ENCODE measurements around the gene URGCP. TPM values are rescaled to one million over a fixed set of nuclear protein-coding genes. Genes with fewer than 3 reads are reported as not detected.

The URGCP gene
- total RNA-seq, 4 donors from 2014 or later: 26.3 to 42.0 (median 34.5) TPM

DNA sequence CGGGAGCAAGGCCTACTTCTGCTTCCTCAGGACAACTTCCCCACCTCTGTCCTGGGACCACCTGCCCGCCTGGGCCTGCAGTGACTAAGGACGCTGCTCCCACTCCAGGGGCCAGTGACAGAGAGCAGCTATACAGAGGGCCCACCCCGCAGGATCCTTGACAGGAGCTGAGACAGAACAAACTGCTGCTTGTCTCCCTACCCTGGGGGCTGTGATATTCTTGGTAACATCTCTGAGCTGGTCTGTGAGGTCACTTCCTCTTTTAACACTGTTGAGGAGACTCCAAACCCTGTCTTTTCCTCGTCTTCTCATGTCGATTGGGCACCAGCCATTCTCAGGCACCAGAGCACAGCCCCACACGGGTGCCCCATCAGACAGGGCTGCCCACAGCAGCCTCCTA is 30.2 kb downstream of the URGCP start:
- 89 to 95% methylated on average over 6 to 7 of the region's 7 CpGs for WGBS, 2 donors
- intact Hi-C loops (cut with DNase I; ENCODE audit: low total_unique reads): no loop called here

DNA sequence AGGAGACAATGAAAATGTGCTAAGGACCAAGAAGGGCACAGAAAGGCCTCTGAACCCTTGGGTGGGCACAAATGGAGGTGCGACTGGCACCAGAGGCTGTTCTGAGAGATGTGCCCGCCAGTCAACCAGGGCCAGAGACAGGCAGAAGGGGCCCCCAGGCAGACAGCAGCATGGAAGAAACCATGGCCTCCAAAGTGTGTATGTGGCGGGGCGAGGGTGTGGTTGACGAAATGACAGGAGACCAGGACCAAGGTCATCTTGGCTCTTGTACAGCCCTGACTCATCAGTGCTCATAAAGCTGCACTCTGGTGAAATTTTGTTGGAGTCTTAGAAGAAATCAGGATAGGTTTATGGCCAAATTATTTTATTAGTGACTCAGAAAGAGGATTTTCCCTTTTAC is 33.1 kb downstream of the URGCP start:
- intact Hi-C loops (cut with DNase I; ENCODE audit: low total_unique reads): no loop called here
- H3K4me3 ChIP-seq (ENCODE audit: low read depth, poor library complexity, severe bottlenecking): no peak overlapping the region
- TF ChIP-seq POLR2A (IDR thresholded peaks at IDR 0.05) (no peak), CTCF (IDR thresholded peaks at IDR 0.05) (no peak)
- peak; percentile 80 to 91 for DNase-seq (ENCODE audit: low spot score in 2 of 2)
- 55 to 58% methylated on average over 5 of the region's 5 CpGs for WGBS, 2 donors

More for the DNA sequence above, 30.2 kb downstream of the URGCP start:
- TF ChIP-seq CTCF (IDR thresholded peaks at IDR 0.05): no peak
- TF ChIP-seq POLR2A (IDR thresholded peaks at IDR 0.05): no peak
- no peak overlapping the region for H3K4me3 ChIP-seq (ENCODE audit: low read depth, poor library complexity, severe bottlenecking)
- no peak for DNase-seq (ENCODE audit: low spot score in 2 of 2)

DNA sequence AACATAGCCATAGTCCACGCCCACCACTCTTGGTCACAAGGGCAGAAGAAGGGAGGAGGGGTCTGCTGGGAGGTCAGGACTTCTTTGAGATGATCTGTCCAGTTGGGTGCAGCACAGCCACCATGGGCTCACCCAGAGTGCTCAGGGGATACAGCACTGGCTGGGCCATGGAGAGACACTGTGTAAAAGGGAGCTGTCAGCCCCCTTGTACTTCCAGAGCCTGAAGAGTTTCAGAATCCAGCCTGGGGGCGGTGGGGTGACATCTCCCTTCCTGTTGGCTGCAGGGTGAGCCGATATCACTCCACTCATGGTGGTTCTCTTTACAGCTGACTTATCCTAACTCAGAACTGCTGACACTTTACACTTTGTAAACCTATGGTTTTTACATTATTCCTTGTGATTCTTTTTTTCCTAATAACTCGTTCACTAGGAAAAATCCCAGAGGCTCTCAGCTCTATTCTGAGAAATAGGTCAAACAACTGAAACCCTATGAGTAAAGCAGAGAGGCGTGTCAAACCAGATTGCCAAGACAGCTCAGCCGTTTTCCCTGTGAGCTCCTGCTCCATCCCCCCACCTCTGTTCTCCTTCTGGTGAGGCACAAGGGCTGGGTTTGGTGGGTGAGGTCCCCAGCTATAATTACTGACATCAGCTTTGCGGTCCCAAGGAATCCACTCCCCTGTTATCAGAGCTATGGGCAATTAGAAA is 33.8 kb downstream of the URGCP start:
- 14 to 19% methylated on average over 7 of the region's 7 CpGs for WGBS, 2 donors
- H3K4me3 ChIP-seq (ENCODE audit: low read depth, poor library complexity, severe bottlenecking): no peak overlapping the region
- peak; percentile 75 to 90 for DNase-seq (ENCODE audit: low spot score in 2 of 2)
- no peak for TF ChIP-seq CTCF (IDR thresholded peaks at IDR 0.05)
- no peak for TF ChIP-seq POLR2A (IDR thresholded peaks at IDR 0.05)
- intact Hi-C loops (cut with DNase I; ENCODE audit: low total_unique reads): no loop called here

DNA sequence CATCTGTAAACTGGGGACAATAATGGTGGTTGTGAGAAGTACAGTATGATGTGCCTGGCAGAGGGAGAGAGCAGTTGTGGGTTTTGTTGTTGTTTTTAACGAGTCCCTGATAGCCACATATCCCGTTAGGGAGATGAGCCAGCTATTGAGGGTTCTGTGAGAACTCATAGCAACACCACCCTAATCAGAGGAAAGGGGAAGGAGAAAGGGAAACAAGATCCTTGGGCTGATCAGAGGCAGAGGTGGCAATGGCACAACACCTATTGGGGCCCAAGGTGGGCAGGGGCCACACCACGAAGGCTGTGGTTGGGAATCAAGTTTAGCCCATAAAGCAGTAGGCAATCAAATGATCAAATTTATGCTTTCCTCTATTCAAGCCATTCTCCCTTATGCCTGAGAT is 35.3 kb downstream of the URGCP start:
- H3K4me3 ChIP-seq (ENCODE audit: low read depth, poor library complexity, severe bottlenecking): no peak overlapping the region
- 82 to 87% methylated on average over 3 of the region's 3 CpGs for WGBS, 2 donors
- DNase-seq (ENCODE audit: low spot score in 2 of 2): no peak
- intact Hi-C loops (cut with DNase I; ENCODE audit: low total_unique reads): no loop called here
- TF ChIP-seq POLR2A (IDR thresholded peaks at IDR 0.05) (no peak), CTCF (IDR thresholded peaks at IDR 0.05) (no peak)

DNA sequence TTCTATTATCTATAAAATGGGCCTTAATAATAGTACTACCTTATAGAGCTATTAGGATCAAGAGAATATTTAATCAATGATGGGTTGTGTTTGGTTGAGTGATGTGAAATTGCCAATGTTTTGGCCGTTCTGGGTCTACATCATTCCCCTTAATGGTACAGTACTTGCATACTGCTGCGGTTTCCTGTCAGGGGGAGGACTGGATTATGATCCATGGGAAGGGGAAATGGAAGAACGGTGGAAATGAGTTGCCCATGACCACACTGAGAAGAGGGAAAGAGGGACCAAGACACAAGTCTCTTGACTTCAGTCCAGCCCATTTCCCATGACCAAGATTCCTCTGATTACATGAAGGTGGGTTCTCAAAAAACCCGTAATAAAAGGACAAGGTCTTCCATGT is 36.1 kb downstream of the URGCP start:
- TF ChIP-seq CTCF (IDR thresholded peaks at IDR 0.05) (no peak), POLR2A (IDR thresholded peaks at IDR 0.05) (no peak)
- no peak for DNase-seq (ENCODE audit: low spot score in 2 of 2)
- 84 to 87% methylated on average over 4 of the region's 4 CpGs for WGBS, 2 donors
- no peak overlapping the region for H3K4me3 ChIP-seq (ENCODE audit: low read depth, poor library complexity, severe bottlenecking)
- intact Hi-C loops (cut with DNase I; ENCODE audit: low total_unique reads): no loop called here

- WGBS, 2 donors: 22% methylated on average over 13 of the region's 13 CpGs
- H3K4me3 ChIP-seq (ENCODE audit: low read depth, poor library complexity, severe bottlenecking): peak overlapping the region; percentile 24
- intact Hi-C loops (cut with DNase I; ENCODE audit: low total_unique reads): no loop called here
- DNase-seq (ENCODE audit: low spot score in 2 of 2): peak; percentile 58 to 89
- TF ChIP-seq POLR2A (IDR thresholded peaks at IDR 0.05): no peak
These were observed 36.5 kb downstream of the URGCP start for GRCh38 chr7:43869867-43870240.

Data from lower leg skin (tissue), 4 donors.